ENCODE measurements around the gene KLK14. TPM values are rescaled to one million over a fixed set of nuclear protein-coding genes. Genes with fewer than 3 reads are reported as not detected.

KLK14 gene
- total RNA-seq, 1 donor, result not detected

- H3K4me3 ChIP-seq (ENCODE audit: low read depth, low read length), result no peak overlapping the region
- TF ChIP-seq CTCF (IDR thresholded peaks at IDR 0.05; ENCODE audit: insufficient read depth, low read depth, low read length), result no peak
- no peak for DNase-seq (ENCODE audit: low read depth)
Measured at GRCh38 chr19:51079481-51080110, 3.1 kb downstream of the KLK14 start.

GRCh38 chr19:51078731-51079130, 4.0 kb downstream of the KLK14 start:
- TF ChIP-seq CTCF (IDR thresholded peaks at IDR 0.05; ENCODE audit: insufficient read depth, low read depth, low read length), result no peak
- no peak for DNase-seq (ENCODE audit: low read depth)

GRCh38 chr19:51078104-51078503, 4.6 kb downstream of the KLK14 start:
- no peak overlapping the region for H3K4me3 ChIP-seq (ENCODE audit: low read depth, low read length)
- no peak for TF ChIP-seq CTCF (IDR thresholded peaks at IDR 0.05; ENCODE audit: insufficient read depth, low read depth, low read length)
- DNase-seq (ENCODE audit: low read depth), result no peak

More at GRCh38 chr19:51078731-51079130, 4.0 kb downstream of the KLK14 start:
- no peak overlapping the region for H3K4me3 ChIP-seq (ENCODE audit: low read depth, low read length)

GRCh38 chr19:51076631-51077213, 6.0 kb downstream of the KLK14 start:
- no peak for DNase-seq (ENCODE audit: low read depth)
- TF ChIP-seq CTCF (IDR thresholded peaks at IDR 0.05; ENCODE audit: insufficient read depth, low read depth, low read length), result no peak
- H3K4me3 ChIP-seq (ENCODE audit: low read depth, low read length), result no peak overlapping the region

GRCh38 chr19:51075998-51076397, 6.7 kb downstream of the KLK14 start:
- DNase-seq (ENCODE audit: low read depth), result no peak
- no peak for TF ChIP-seq CTCF (IDR thresholded peaks at IDR 0.05; ENCODE audit: insufficient read depth, low read depth, low read length)
- H3K4me3 ChIP-seq (ENCODE audit: low read depth, low read length), result no peak overlapping the region

- no peak for TF ChIP-seq CTCF (IDR thresholded peaks at IDR 0.05; ENCODE audit: insufficient read depth, low read depth, low read length)
- no peak for DNase-seq (ENCODE audit: low read depth)
- no peak overlapping the region for H3K4me3 ChIP-seq (ENCODE audit: low read depth, low read length)
Measured at GRCh38 chr19:51071095-51071405, 11.6 kb downstream of the KLK14 start.

Measured in fibroblast of villous mesenchyme (primary cell).